ENCODE results near the gene DDRGK1.
A peak's percentile ranks its signal among the peaks of the same experiment; 100 is the strongest.
"Not testable (repeated sequence)": the region's sequence is repeated elsewhere in the genome, so short reads cannot be mapped to it uniquely, and the experiment has no call there.

Gene DDRGK1

DNA sequence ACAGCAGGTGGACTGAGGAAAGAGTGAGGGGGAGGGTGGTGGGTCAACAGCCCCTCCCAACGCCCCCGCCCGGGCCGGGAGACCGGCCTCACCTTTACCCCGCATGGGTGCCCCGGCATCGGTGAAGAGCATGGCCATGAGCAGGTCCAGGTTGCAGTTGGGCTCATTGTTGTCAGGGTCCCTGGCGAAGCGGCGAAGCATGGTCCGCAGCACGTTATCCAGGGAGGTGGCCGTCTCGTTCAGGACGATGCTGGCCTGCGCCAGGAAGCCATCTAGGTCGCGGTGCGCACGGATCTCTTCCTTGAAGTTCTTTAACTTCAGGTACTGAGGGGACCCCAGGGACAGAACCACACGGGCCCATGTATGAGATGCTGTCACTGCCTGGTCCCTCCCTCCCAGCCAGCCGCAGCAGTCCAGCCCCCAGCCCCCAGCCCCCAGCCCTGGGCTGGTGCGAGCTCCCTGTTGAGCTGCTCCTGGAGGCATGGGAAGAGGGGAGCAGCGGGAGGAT, 29.6 kb upstream of the DDRGK1 start:
- no peak for DNase-seq

DNA sequence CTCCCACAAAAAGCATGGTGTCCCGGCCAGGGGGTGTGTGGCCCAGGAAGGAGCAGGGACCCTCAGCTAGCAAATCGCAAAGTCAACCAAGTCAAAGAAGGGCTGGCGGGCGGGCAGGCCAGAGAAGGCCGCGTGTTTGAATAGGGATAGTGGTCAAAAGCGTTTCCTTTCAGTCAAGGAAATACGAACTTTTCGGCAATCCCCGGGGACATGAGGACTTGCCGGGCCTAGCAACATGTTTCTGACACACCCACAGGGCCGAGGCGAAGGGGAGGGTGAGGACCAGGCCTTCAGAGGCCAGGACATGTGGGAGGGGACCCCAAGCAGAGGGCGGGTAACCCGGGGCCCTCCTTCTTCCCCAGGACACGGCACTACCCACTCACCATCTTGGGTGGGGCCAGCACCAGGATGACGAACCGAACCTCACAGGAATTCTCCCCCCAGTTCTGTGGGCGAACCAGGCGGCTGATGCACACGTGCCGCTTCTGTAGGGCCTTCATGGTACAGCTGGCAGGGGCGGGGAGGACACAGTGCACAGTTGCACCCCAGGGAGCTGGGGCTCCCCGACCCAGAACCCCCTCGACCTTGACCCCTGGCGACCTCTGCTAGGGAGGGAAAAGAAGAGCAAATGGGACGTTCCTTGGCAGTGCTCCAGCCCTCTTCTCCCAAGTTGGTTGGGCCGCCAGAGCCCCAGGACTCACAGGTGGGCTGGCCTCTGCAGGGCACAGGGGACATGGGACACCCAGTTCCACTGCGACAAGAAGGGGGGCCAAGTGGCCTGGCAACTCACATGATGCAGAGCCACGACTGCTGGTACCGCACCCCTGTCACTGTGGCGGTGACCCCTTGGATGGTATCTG, 28.9 kb upstream of the DDRGK1 start:
- no peak for DNase-seq

DNA sequence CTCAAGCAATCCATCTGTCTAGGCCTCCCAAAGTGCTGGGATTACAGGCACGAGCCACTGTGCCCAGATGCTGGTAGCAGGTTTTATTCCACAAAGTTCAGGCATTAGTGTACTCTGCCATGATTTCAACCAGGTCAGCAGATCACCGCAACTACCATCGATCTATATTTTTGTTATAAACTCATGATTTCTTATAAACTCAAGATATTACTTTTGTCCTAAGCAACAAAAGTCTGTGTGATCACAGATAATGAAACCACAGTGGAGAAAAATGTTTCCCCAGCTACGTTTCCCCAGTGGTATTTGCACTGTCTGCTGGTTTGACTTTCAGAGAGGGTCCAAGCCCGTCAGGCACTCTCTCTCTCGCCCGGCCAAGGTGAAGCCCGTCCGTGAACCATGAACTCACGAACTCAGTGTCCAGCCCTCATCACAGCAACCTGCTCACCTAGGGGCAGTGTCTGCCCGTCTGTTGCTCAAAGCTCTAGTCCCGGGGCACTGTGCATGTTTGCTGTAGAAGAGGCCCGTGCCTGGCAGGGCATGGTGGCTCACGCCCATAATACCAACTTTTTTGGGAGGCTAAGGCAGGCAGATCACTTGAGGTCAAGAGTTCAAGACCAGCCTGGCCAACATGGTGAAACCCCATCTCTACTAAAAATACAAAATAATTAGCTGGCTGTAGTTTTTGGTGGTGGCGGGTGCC, 27.6 kb upstream of the DDRGK1 start:
- DNase-seq, result no peak

DNA sequence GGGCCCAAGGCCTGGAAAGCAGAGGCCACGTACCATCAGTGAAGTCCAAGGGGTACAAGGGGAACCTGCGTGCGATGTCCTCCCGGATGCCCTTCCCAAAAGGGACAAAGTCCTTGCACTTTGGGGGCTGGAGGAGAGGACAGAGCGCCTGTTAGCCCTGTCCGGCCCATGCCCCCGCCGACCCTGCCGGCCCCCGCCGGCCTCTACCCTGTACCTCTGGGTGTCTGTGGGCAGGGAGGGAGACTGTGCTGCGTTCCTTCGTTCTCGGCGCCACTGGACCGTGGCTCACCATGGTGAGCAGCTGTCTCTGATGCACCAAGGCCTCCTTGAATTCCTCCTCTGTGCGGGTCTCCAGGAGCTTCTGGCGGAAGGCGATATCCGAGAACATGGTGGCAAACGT, 26.6 kb upstream of the DDRGK1 start:
- DNase-seq, result no peak

DNA sequence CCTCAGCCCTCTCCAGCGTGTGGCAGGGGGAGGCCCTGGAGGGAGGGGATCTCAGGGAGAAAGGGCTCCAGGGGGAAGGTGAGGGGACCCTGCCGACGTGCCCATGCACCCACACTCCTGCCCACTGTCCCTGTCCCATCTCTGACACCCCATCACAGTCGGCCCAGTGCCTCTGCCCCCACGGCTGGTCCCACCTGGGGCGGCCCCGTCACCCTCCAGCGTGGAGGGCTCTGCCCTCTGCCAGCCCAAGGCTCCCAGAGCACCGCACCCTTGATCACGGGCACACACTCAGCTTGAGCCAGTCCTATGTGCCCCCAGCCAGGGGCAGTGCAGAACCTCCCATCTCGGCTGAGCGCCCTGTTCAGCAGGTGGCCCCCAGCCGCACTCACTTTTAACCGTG, 25.3 kb upstream of the DDRGK1 start:
- no peak for DNase-seq

DNA sequence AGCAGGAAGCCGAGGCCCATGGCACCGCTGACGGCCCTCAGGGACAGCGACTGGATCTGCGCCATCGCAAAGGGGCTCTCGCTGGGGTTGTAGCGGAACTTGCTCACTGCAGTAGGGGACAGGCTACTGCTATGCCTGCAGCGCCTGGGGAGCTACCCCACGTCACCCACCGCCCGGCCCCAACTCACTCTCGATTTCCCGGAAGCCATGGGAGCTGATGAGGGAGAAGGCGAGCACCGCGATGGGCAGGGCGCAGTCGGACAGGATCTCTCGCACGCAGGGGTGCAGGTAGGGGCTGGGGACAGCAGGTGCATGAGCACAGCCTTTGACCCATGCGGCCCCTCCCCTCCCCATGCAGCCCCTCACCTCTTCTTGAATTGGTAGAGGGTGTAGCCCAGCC, 24.7 kb upstream of the DDRGK1 start:
- no peak for DNase-seq

DNA sequence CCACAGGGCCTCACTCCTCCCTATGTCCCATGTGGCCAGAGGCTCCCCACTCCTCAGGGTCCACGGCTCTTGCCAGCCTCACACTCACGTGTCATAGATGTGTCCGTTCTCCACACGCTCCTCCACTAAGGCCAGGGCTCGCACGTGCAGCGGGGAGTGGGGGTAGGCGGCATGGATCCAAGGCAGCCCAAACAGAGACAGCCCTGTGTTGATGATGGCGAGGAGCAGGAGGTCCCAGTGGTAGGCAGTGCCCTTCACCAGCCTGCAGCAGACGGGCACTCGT, 24.2 kb upstream of the DDRGK1 start:
- DNase-seq, result no peak

DNA sequence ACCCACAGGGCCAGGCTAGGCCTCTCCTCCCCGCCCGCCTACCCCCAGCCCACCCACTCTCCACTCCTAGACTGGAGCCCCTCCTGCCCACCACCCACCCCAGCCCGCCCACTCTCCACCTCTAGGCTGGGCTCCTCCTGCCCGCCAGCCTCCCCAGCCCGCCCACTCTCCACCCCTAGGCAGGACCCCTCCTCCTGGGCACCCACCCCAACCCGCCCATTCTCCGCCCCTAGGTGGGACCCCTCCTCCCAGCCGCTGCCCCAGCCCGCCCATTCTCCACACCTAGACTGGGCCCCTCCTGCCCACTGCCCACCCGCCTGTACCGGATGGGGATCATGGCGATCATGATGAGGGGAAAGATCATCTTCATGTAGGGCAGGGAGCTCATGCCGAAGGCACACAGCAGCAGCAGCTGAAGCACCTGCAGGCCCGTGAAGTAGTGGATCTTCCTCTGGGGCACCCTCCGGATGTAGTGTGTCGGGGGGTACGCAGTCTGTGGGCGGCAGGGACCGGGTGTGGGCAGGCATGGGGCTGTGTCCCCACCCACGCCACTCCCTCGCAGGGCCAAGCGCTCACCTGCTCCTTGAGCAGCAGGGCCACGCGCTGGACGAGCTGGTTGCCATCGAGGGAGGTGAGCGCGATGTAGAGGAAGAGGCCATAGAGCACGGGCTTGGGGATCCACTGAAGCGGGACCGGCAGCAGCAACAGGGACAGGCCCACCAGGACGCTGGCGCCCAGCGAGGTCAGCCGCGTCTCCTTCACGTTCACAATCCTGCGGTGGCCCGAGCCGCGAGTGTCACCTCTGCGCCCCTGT, 23.7 kb upstream of the DDRGK1 start:
- no peak for DNase-seq

DNA sequence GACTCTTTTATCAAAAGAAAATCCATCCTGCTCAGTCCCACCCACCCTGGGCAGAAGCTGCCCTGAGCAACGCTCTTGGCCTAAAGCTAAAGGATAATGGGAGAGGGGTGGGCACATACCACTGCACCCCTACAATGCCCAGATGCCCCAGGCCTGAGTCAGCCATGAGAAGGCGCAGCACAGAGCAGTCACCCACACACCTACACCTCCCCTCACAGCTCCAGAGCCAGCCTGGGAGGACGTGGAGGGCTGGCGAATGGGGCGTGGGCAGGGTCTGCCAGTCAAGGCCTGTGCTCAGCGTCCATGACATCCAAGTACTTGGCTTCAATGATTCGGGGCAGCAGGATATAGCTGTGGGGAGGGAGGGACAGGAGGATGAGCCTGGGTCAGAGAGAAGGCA, 23.0 kb upstream of the DDRGK1 start:
- DNase-seq, result no peak

DNA sequence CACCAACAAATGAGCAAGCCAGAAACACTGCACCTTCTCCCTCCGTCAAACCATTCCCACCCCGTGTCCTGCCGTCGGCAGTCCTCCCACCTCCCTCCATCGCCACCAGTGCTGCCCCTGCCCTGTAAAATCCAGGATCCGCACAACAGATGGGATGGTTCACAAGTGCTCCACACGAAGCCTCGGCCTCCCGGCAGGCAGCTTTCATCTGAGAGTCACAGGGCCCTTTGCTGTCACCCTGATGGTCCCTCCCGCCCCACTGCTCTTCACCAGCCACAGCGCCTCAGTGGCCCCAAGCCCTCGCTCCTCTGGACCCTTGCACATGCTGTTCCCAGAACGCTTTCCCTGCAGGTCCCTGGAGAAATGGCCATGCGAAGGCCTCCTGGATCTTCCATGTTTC, 22.4 kb upstream of the DDRGK1 start:
- no peak for DNase-seq

DNA sequence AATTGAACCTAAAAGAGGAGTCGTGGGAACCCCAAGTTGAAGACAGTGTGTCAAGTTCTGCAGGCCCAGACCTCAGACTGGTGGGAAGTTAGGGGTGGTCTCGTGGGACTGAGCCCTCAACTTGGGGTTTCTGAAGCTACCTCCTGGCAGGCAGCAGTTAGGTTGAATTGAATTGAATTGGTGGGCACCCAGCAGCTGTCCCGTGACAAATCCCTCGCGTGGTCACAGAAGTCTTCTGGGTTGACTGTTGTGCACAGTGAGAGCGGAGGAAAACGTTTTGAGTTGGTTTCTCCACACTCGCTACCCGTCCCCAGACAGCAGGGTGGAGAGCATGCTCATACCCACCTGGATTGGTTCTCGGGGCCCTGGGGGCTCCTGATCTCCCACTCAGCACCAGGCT, 21.6 kb upstream of the DDRGK1 start:
- no peak for DNase-seq

DNA sequence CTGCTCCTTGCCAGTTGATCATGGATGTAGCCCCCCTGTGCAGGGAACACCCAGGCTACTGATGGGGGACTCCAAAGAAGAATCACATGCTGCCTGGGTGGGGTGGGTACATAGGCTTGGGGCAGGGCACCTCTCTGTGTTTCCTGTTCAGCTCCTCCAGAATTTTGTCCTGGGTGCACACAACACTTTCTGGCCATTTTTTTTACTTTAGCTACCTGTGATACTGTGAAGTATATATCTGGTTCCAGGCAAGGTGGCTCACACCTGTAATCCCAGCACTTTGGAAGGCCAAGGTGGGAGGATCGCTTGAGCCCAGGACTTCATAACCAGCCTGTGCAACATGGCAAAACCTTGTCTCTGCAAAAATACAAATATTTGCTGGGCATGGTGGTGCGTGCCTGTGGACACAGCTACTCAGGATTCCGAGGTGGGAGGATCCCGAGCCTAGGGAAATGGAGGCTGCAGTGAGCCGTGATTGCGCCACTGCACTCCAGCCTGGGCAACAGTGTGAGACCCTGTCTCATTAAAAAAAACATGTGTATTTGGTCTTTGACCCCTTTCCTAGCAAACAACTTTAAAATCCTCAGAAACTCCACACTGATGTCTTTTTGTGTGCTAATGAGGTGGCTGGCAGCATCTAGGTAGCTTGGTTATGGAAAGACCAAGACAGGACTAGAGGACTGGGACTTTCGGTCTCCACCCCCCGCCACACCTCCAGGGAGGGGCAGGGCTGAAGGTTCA, 20.4 kb upstream of the DDRGK1 start:
- DNase-seq, result no peak

DNA sequence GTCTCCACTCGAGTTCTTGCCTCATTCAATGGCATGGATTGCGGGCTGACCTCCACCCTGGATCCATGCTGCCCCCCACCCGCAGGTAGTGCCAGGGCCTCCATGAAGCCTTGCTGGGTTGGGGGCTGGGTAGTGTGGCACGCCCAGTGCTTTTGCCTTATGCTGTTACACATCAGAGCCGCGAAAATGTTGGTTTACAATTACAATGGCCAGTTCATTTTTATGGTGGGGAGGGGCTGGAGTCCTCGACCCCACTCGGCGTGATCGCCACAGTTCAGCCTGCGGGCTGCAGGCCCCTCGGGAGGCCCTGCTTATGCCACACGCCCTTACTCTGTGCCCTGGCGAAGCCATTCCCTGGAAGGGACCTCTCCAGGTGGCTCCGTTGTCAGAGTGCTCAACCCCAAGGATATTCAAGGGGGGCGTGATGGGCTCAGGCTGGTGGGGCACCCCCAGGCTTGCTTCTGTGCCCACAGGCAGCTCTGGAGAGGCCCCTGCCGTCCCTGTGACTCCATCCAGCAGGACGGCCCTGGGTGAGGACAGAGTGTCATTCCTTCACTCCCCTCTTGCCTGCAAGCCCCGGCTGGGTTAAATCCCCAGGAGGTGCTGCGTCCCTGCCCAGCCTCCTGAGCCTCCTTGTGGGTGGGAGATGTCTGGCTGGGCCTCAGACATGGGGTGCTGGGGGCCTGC, 19.7 kb upstream of the DDRGK1 start:
- peak in 2 of 3 experiments; percentile 30 to 71 for DNase-seq

DNA sequence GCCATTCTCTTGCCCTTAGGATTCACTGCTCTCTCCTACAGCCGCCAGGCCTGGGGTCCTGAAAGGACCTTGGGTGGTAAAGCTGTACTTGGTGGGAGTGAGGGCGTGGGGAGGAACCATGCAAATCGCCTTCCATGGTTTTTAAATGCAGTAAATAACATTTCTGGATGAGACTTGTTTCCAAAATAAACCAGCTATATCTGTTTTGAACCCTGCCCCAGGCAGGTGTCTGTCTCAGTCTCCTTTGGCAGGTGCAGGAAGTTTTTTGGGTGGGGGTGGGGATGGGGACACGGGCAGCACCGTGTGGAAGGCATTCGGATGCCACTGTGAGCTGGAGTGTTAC, 19.1 kb upstream of the DDRGK1 start:
- DNase-seq, result peak in 2 of 3 experiments; percentile 71 to 81

DNA sequence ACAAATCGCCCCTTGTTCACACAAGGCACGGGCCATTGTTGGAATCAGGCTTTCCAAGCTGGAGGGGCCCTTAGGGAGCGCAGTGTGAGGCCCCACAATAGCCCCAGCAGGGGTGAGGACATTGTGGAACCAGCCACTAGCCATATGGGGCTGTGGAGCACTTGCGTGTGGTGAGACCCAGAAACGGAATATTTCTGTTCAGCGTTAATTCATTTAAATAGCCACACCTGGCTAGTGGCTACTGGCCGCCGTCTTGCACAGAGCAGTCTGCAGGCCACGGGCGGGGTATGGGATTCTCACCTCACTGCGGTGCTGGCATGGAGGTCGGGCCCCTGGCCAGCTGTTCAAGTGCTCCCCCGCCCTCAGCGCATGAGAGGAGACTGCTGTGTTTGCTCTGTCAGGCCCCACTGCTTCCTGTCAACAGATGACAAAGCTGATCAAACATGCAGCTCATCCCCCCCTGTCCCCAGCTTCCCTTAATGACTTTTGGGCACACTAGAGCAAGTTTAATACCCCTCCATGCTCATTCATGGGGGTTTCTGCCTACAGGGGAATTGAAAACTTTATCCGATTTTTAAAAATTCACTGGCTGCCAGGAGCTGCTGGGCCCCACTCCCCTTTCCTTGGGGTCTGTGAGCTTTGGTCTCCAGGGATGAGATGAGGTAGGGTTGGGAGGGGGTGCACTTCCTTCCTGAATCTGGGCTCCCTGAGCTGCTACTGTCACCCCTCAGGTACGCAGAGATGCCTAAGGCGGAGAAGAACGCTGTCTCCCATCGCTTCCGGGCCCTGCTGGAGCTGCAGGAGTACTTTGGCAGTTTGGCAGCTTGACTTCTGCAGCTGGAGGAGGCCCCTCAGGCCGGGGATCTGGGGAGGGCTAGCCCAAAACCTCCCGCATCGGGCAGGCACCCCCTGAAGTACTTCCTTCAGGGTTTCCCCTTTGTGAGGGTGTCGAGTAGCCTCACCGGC, 18.4 kb upstream of the DDRGK1 start:
- peak; percentile 93 to 99 (median 96) for DNase-seq

DNA sequence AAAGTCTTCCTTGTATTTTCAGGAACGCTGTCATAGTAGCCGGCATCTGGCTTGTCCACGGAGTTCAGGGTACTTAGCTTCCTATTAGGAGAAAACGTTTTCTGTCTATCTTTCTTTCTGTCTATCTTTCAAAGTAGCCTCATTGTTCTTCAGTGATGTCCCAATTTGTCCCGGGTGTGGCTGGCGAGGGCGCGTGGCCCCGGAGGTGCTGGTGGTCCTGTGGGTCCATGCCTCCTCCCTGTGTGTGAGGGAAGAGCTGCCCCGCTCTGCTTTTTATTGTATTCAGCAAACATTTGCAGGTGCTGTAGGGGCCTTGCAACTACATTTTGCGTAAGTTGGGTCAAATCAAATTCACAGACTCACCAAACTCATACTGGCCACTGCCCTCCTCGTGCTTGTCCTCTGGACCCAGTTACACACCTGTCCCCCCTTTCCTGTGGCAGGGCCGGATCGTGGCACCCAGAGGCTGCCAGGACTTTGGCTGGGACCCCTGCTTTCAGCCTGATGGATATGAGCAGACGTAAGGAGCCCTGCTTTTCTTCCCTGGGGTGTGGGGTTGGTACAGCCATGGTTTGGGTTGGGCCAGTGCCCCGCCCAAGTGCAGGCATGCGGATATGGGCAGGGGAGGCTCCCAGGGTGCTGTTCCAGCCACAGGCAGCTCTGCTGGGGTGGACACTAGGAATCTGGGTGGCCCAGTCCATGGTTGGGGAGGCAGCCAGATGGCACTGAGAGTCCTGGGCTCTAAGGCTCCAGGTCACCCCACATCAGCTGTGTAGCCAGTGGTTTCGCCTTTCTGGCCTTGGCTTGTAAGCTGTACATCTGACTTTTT, 17.1 kb upstream of the DDRGK1 start:
- no peak for DNase-seq

DNA sequence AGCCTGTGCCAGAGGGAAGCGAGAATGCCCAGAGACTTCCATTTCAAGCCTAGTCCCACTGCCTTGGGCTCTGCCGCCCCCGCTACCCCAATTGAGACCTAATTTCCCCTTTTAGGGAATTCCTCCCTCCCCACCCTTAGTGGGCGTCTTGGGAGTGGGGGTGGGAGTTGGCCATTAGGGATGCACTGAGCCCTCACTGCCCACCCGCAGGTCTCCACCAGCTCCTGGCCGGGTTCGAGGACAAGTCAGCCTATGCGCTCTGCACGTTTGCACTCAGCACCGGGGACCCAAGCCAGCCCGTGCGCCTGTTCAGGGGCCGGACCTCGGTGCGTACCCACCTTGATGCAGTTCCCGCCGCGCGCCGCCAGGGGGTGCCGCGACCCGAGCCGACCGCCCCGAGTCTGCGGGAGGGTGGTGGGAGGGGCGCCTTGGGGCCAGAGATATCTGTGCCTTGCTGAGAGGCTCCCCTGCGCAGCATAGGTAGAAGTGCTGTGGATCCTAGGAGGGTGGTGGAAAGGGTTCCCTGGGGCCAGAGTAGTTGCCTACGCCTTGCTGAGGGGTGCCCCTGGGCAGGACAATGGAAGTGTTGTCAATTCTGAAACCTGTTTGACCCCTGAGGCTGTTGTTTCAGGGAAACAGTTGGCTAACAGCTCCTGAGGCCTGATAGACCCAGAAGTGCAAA, 14.0 kb upstream of the DDRGK1 start:
- DNase-seq, result peak; percentile 61 to 76 (median 67)

DNA sequence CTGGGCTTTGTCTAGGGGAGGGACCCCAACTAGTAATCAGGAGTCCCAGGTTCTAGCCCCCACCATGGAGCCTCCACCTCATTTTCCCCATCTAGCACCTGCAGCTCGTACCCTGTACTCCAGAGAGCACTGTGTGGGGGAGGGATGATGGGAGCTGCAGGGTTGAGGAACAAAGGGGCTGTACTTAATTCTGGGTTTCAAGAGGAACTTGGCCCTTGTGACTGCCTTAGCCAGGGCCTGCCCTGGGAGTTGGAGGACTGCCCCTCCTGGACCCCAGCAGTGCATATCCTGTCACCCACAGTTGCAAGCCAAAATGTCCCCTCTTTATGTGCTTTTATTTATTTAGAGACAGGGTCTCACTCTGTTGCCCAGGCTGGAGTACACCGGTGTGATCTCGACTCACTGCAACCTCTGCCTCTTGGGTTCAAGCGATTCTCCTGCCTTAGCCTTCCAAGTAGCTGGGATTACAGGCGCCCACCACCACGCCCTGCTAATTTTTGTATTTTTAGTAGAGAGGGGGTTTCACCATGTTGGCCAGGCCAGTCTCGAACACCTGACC, 11.0 kb upstream of the DDRGK1 start:
- not testable (repeated sequence) for DNase-seq

DNA sequence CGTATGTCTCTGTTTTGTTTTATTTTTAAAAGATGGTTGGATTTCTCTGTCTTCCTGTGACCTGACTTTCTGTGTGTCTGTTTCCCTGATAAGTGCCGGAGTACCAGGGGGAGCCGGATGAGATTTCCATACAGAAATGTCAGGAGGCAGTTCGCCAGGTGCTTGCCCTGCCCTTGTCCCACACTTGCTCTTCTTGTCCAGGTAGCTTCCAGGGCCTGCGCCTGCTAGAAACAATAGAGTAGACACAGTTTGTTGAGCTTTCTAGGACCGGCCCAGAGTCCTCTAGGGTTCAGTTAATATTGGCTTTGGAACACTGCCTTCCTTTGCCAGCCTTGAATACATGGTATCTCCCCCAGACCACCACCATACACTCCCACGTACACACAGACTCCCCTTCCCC, 8.7 kb upstream of the DDRGK1 start:
- no peak for DNase-seq
